Measurements from ENCODE around the gene ITGA6. TPM values are rescaled to one million over a fixed set of nuclear protein-coding genes. Genes with fewer than 3 reads are reported as not detected.

The ITGA6 gene
- total RNA-seq, 2 experiments from 2014 or later: 22.8 to 26.8 TPM

DNA sequence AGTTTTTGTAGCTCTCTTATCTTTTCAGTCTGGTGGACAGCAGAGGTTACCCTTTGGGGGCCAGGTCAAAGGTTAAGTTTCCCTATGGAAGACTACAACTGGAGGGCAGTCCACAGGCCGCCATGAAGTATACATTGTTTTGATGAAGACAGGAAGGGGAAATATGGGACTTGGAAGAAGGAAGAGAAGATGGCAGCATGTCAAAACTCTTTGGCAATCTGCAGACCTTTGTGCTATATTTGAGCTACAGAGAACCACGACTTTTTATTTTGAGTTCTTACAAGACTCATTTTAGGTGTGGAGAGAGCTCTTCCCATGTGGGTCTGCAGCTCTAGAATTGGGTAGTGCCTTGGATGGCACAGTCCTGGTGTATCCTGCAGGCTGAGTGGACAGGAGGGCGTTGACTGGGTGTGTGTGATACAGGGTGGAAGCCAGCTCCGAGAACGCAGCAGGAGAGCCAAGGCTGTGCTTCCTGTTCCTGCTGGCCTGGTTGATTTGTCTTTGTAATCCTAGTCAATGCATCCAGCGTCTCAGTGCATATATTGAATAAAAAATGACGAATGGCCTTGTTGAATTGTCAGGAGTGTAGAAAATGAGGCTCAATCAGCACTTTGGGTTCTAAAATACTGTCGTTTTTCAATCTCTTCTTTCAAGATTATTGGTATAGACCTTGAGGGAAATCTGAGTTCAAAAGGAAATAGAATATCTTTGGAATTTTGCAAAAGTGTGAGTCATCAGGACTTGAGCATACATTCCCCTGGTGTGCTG is 11.5 kb downstream of the ITGA6 start:
- H3K4me1 Mint-ChIP-seq: peaks cover 55% of the 10 kb centered on the region
- peak overlapping the region; percentile 46 for H3K27ac Mint-ChIP-seq
- H3K27me3 Mint-ChIP-seq: no peaks in the 10 kb centered on the region
- DNase-seq (no peak), ATAC-seq (ENCODE audit: low read depth) (no peak)
- peaks cover 1% of the 10 kb centered on the region for H3K36me3 Mint-ChIP-seq
- H3K4me3 Mint-ChIP-seq: no peak overlapping the region
- POLR2A ChIA-PET: interaction anchor here (2.3 to 2.8 kb wide), 2 partner anchors 10 to 23 kb away, joined by 8 to 11 read pairs; no protein-coding TSS in a partner anchor
- no peaks in the 10 kb centered on the region for H3K9me3 Mint-ChIP-seq

- Mint-ChIP-seq H3K4me1 (peaks cover 50% of the 10 kb centered on the region), H3K27ac (no peak overlapping the region), H3K27me3 (no peaks in the 10 kb centered on the region), H3K36me3 (peaks cover 1% of the 10 kb centered on the region), H3K9me3 (no peaks in the 10 kb centered on the region), H3K4me3 (no peak overlapping the region)
- ATAC-seq (ENCODE audit: low read depth): no peak
- POLR2A ChIA-PET: interaction anchor here (2.8 kb wide), 1 partner anchor 10 kb away, joined by 11 read pairs; no protein-coding TSS in a partner anchor
- no peak for DNase-seq
Observed at GRCh38 chr2:172439509-172439860, 12.1 kb downstream of the ITGA6 start.

- Mint-ChIP-seq H3K27ac (no peak overlapping the region), H3K36me3 (peaks cover 1% of the 10 kb centered on the region), H3K4me3 (no peak overlapping the region), H3K4me1 (peaks cover 45% of the 10 kb centered on the region), H3K9me3 (no peaks in the 10 kb centered on the region), H3K27me3 (no peaks in the 10 kb centered on the region)
- no peak for ATAC-seq (ENCODE audit: low read depth)
- DNase-seq: no peak
- POLR2A ChIA-PET: interaction anchor here (2.0 to 3.1 kb wide), 2 partner anchors 11 to 22 kb away, joined by 11 to 17 read pairs; partner anchors contain the start of gene ITGA6
Observed at GRCh38 chr2:172439911-172440310, 12.5 kb downstream of the ITGA6 start.

DNA sequence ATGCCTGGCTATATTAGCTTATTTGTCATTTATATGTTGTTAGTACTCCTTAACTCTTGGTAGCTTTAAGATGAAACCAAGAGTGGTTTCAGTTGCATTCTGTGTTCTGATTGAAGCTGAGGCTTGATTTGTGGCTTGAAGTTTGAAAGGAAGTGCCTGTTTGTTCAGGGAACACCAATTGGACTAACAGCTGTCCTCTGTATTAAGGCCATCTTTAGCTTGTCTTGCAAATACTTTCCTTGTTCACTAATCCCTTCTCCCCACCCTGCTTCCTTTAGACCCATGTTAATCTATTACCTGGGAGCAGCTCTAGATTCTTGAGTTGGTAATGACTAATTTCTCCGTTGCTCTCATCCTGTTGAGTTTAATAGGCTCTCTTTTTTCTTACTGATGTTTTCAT is 13.4 kb downstream of the ITGA6 start:
- Mint-ChIP-seq H3K36me3 (peaks cover 1% of the 10 kb centered on the region), H3K27me3 (no peaks in the 10 kb centered on the region), H3K4me3 (peak overlapping the region; percentile 57), H3K27ac (no peak overlapping the region), H3K9me3 (no peaks in the 10 kb centered on the region), H3K4me1 (peaks cover 42% of the 10 kb centered on the region)
- POLR2A ChIA-PET: interaction anchor here (0.6 to 3.1 kb wide), 4 partner anchors 12 to 209 kb away, joined by 3 to 17 read pairs (median 8); partner anchors contain the start of gene ITGA6
- DNase-seq (no peak), ATAC-seq (ENCODE audit: low read depth) (peak; percentile 19)

DNA sequence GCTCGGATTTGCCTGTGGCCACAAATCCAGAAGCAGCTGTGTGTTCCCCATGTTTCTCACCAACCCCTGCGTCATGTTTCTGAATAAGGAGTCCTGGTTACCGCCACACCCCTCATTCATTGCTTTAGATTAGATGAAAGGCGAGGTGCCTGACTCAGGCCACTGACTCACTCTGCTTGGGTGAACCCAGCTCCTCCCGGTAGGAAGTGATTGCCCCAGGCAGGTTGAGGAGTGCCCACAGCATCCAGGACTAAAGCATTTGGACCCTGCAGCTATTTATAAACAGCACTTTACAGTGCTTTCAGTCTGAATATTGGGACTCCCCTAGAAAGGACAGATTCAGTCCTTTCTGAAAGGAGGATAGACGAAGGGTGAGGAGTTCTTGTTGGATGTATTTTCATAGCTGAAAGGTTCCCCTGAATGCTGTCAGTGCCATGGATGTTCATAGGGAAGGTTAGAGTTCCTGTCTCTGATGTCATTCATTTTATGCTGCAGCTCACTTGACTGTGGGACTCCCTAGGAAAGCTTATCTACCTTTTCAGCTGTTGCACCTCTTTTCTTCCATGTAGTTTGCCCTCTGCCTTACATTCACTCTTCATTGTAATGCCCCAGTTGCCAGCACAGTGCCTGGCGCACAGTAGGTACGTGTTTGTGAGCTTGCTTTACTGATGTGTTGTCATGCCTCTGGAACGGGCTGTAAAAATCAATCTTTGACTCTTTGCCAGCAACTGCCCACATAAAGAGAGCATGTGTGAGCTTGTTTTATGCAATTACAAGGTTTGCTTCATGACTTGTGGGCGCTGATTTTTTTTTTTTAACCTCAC is 14.9 kb downstream of the ITGA6 start:
- Mint-ChIP-seq H3K27me3 (no peaks in the 10 kb centered on the region), H3K4me3 (peak overlapping the region; percentile 57), H3K36me3 (peaks cover 1% of the 10 kb centered on the region), H3K4me1 (peaks cover 44% of the 10 kb centered on the region), H3K9me3 (no peaks in the 10 kb centered on the region), H3K27ac (peak overlapping the region; percentile 68)
- POLR2A ChIA-PET: interaction anchor here (1.6 to 3.1 kb wide), 2 partner anchors 14 to 20 kb away, joined by 6 to 17 read pairs; partner anchors contain the start of gene ITGA6
- ATAC-seq (ENCODE audit: low read depth) (peak; percentile 34), DNase-seq (no peak)

GRCh38 chr2:172445851-172446250 is 18.5 kb downstream of the ITGA6 start:
- peaks cover 2% of the 10 kb centered on the region for H3K27me3 Mint-ChIP-seq
- H3K36me3 Mint-ChIP-seq: peaks cover 2% of the 10 kb centered on the region
- no peaks in the 10 kb centered on the region for H3K9me3 Mint-ChIP-seq
- ATAC-seq (ENCODE audit: low read depth) (no peak), DNase-seq (no peak)
- peaks cover 37% of the 10 kb centered on the region for H3K4me1 Mint-ChIP-seq
- POLR2A ChIA-PET: interaction anchor here (1.0 to 1.2 kb wide), 2 partner anchors 11 to 15 kb away, joined by 3 to 6 read pairs; no protein-coding TSS in a partner anchor
- no peak overlapping the region for H3K4me3 Mint-ChIP-seq
- H3K27ac Mint-ChIP-seq: peak overlapping the region; percentile 29

- no peaks in the 10 kb centered on the region for H3K9me3 Mint-ChIP-seq
- H3K36me3 Mint-ChIP-seq: peaks cover 2% of the 10 kb centered on the region
- peaks cover 31% of the 10 kb centered on the region for H3K4me1 Mint-ChIP-seq
- POLR2A ChIA-PET: interaction anchor here (1.0 to 1.2 kb wide), 3 partner anchors 11 to 19 kb away, joined by 3 to 6 read pairs (median 3); partner anchors contain the start of gene ITGA6
- H3K27ac Mint-ChIP-seq: no peak overlapping the region
- no peak for DNase-seq
- H3K4me3 Mint-ChIP-seq: no peak overlapping the region
- peak; percentile 50 for ATAC-seq (ENCODE audit: low read depth)
- peaks cover 2% of the 10 kb centered on the region for H3K27me3 Mint-ChIP-seq
Observed at GRCh38 chr2:172446474-172447063, 19.2 kb downstream of the ITGA6 start.

DNA sequence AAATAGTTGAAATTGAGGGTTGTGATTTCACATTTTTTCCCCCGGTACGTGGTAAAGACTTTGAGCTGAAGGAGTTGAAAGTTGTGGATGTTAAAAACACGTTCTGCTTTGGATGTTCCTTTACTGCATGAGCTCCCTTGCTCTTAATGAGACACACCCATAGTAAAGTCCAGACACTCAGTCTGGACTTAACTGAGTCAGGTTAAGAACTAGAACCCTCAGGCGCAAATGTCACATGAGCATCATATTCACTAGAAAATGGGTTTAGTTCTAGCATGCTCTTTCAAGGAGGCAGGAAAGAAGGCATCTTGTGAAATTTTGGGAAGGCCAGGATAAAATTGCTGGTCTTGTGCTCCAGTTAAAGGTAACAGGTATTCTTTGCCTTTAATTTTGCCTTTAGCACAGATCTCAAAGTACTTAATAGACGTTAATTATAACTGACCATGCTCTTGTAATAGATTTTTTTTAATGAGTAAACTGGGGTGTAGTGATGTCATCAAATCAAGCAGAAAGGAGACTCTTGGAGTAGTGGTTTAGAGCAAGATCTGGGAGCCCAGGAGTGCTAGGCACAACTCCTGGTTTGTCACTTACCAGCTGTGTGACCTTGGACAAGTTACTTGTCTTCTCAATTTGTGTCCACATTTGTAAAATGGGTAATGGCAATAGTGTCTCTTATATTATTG is 20.6 kb downstream of the ITGA6 start:
- POLR2A ChIA-PET: no interaction called here
- ATAC-seq (ENCODE audit: low read depth) (no peak), DNase-seq (no peak)
- no peak overlapping the region for H3K27ac Mint-ChIP-seq
- H3K27me3 Mint-ChIP-seq: peaks cover 2% of the 10 kb centered on the region
- no peak overlapping the region for H3K4me3 Mint-ChIP-seq
- H3K9me3 Mint-ChIP-seq: no peaks in the 10 kb centered on the region
- peaks cover 21% of the 10 kb centered on the region for H3K4me1 Mint-ChIP-seq
- peaks cover 2% of the 10 kb centered on the region for H3K36me3 Mint-ChIP-seq

- POLR2A ChIA-PET: interaction anchor here (0.9 kb wide), 1 partner anchor 22 kb away, joined by 3 read pairs; the partner anchor contains the start of gene ITGA6
- H3K4me1 Mint-ChIP-seq: peaks cover 23% of the 10 kb centered on the region
Observed at GRCh38 chr2:172448544-172449267, 21.3 kb downstream of the ITGA6 start.

GRCh38 chr2:172449911-172450550 is 22.6 kb downstream of the ITGA6 start:
- POLR2A ChIA-PET: no interaction called here
- peak; percentile 60 for ATAC-seq (ENCODE audit: low read depth)
- no peak for DNase-seq
- peak overlapping the region; percentile 40 for H3K27ac Mint-ChIP-seq
- peak overlapping the region; percentile 6 for H3K4me3 Mint-ChIP-seq
- H3K9me3 Mint-ChIP-seq: no peaks in the 10 kb centered on the region
- peaks cover 28% of the 10 kb centered on the region for H3K4me1 Mint-ChIP-seq
- peaks cover 2% of the 10 kb centered on the region for H3K27me3 Mint-ChIP-seq
- H3K36me3 Mint-ChIP-seq: peaks cover 2% of the 10 kb centered on the region

More at GRCh38 chr2:172448544-172449267, 21.3 kb downstream of the ITGA6 start:
- ATAC-seq (ENCODE audit: low read depth) (no peak), DNase-seq (no peak)
- Mint-ChIP-seq H3K27ac (no peak overlapping the region), H3K36me3 (peaks cover 2% of the 10 kb centered on the region), H3K27me3 (peaks cover 2% of the 10 kb centered on the region), H3K9me3 (no peaks in the 10 kb centered on the region), H3K4me3 (no peak overlapping the region)

DNA sequence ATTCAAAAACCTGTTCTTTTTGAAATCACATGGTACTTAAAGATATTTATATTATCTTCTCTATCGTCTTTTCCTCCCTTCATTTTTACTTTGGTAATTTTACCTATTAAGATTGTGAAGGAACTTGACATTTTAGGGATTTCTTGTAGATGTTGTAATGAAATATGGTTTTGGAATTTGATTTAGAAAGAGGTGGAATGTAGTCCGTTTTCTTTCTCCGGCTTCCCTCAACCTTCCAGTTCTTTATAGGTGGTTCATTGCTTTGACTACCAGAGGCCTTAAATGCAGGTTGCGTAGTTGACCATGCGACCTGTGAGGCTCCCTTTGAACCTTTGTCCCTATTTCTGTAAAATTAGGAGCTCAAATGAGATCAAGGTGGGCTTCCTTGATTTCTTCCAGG is 24.5 kb downstream of the ITGA6 start:
- Mint-ChIP-seq H3K36me3 (peaks cover 2% of the 10 kb centered on the region), H3K9me3 (no peaks in the 10 kb centered on the region), H3K27me3 (peaks cover 2% of the 10 kb centered on the region), H3K4me3 (no peak overlapping the region), H3K4me1 (peaks cover 24% of the 10 kb centered on the region), H3K27ac (no peak overlapping the region)
- no peak for ATAC-seq (ENCODE audit: low read depth)
- no peak for DNase-seq
- POLR2A ChIA-PET: interaction anchor here (0.6 kb wide), 1 partner anchor 23 kb away, joined by 3 read pairs; no protein-coding TSS in a partner anchor

DNA sequence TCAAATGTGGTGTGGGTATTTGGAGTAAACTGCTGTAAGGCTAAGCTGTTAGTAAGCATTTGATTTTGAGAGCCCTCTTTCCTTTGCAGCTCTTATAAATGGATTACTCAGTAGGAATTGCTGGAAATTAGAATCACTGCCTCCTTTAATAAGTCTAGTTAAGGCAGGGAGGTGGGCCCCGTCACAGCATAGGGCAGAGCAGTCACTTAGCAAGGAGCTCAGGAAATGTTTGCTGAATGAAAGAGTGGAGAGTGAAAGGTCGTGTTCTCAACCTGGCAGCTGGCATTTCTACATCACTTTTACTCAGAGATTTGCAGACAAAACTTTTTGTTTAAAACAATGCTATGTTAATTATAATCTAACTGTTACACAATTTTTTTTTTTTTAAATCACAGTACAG is 25.5 kb downstream of the ITGA6 start:
- Mint-ChIP-seq H3K27ac (no peak overlapping the region), H3K4me3 (no peak overlapping the region), H3K27me3 (peaks cover 2% of the 10 kb centered on the region), H3K9me3 (no peaks in the 10 kb centered on the region), H3K4me1 (peaks cover 27% of the 10 kb centered on the region), H3K36me3 (peaks cover 2% of the 10 kb centered on the region)
- DNase-seq: no peak
- ATAC-seq (ENCODE audit: low read depth): no peak
- POLR2A ChIA-PET: no interaction called here

All from activated naive CD8-positive, alpha-beta T cell treated with anti-CD3 and anti-CD28 coated beads, Interleukin-2, amount 10 ng/mL, durations not matched to agents 7 days and 5 days (primary cell).